Sigmoid colon (tissue), 7 donors: ENCODE data around the gene GAREM1. TPM values are rescaled to one million over a fixed set of nuclear protein-coding genes. Genes with fewer than 3 reads are reported as not detected.
A peak's percentile ranks its signal among the peaks of the same experiment; 100 is the strongest.

Experiments used
- DNase-seq: peaks from one replicate; pipeline ENCODE4 v3.0.0-alpha.2; 2019
- H3K27ac ChIP-seq, 4 donors: fragments of 200-600 bp; sonication (generic); one replicate each; pipeline ENCODE4 v1.5.1; 2016 to 2019; ENCODE audit warnings: mild to moderate bottlenecking in 1 of 4
- H3K27me3 ChIP-seq, 3 donors: fragments of 200-600 bp; sonication (generic); one replicate each; pipeline ENCODE4 v1.5.1; 2019; ENCODE audit warnings: mild to moderate bottlenecking in 1 of 3
- H3K36me3 ChIP-seq, 4 donors: fragments of 200-600 bp; sonication (generic); one replicate each; pipeline ENCODE4 v1.5.1; 2016 to 2019
- H3K4me1 ChIP-seq, 4 donors: fragments of 200-600 bp; sonication (generic); one replicate each; pipeline ENCODE4 v1.5.1; 2017 to 2019
- H3K4me3 ChIP-seq, 4 donors: fragments of 200-600 bp; sonication (generic); one replicate each; pipeline ENCODE4 v1.5.1; 2017 to 2019; ENCODE audit warnings: mild to moderate bottlenecking in 2 of 4, moderate library complexity in 1 of 4
- H3K9me3 ChIP-seq, 4 donors: fragments of 200-600 bp in 3 of 4; sonication (generic) in 3 of 4; one replicate each; pipeline versions ENCODE4 v1.5.1 to v1.6.1; 2013 to 2019
- CTCF ChIP-seq, 4 experiments: fragments of 450-650 bp in 3 of 4; fragments of 200-600 bp in 1 of 4; IDR thresholded peaks; one replicate each; pipeline ENCODE4 v1.5.1; 2016 to 2019; ENCODE audit warnings: antibody characterized with exemption in 4 of 4, mild to moderate bottlenecking in 3 of 4, moderate library complexity in 2 of 4
- EP300 ChIP-seq, 4 donors: sonication (generic); formaldehyde crosslinking; IDR thresholded peaks; one replicate each; pipeline ENCODE4 v1.6.1; 2017; ENCODE audit warnings: antibody characterized with exemption in 4 of 4
- POLR2A ChIP-seq, 2 donors: fragments of 450-650 bp; IDR thresholded peaks; one replicate each; pipeline ENCODE4 v1.6.1; 2016; ENCODE audit warnings: antibody characterized with exemption in 2 of 2, mild to moderate bottlenecking in 2 of 2, moderate library complexity in 2 of 2
- POLR2AphosphoS5 ChIP-seq, 4 donors: sonication (generic); formaldehyde crosslinking; IDR thresholded peaks; one replicate each; pipeline ENCODE4 v1.6.1; 2017; ENCODE audit warnings: antibody characterized with exemption in 4 of 4
- WGBS, 2 donors: extraction: QIAGEN DNeasy Blood & Tissue Kit; methylation state at CpG; one replicate each; pipeline ENCODE4 v1.1.7; 2013; 5-methylcytosine and 5-hydroxymethylcytosine counted together
- intact Hi-C: fragments of 100-400 bp; cut with DNase I; formaldehyde crosslinking; loops from one replicate; pipeline ENCODE4 v1.15.1; 2023
- polyA plus RNA-seq, 3 donors: library from polyadenylated mRNA; stranded (reverse); fragments of 200-250 nt; gene quantifications; one replicate each; pipeline ENCODE4 v1.2.3, GENCODE V29; 2013
- total RNA-seq, 4 donors: library from RNA; depleted of rRNA; stranded (reverse); fragments of >200 nt; gene quantifications; one replicate each; pipeline ENCODE4 v1.1.0, GENCODE V29; 2016
- donor health status: healthy with polysubstance abuse.
- donor health status: Bipolar disorder and iron deficiency.
- donor health status: healthy.

The GAREM1 gene
- total and polyA plus RNA-seq, 7 donors = 4.9 to 11.8 (median 6.6) TPM

GRCh38 chr18:32354518-32354917, 116.2 kb downstream of the GAREM1 start:
- intact Hi-C loops = no loop called here
- H3K4me1 ChIP-seq = peaks cover 0 to 28% (median 23%) of the 10 kb centered on the region in 4 donors
- no peak for TF ChIP-seq POLR2A (IDR thresholded peaks at IDR 0.05)
- no peak for TF ChIP-seq EP300 (IDR thresholded peaks at IDR 0.05)
- no peak for TF ChIP-seq CTCF (IDR thresholded peaks at IDR 0.05)
- no peak for TF ChIP-seq POLR2AphosphoS5 (IDR thresholded peaks at IDR 0.05)
- 96 to 97% methylated on average over 5 of the region's 5 CpGs for WGBS, 2 donors
- H3K4me3 ChIP-seq = no peak overlapping the region
- no peaks in the 10 kb centered on the region for H3K36me3 ChIP-seq
- no peak for DNase-seq
- H3K9me3 ChIP-seq = no peaks in the 10 kb centered on the region
- H3K27me3 ChIP-seq = no peaks in the 10 kb centered on the region
- H3K27ac ChIP-seq = peak overlapping the region in 1 of 4 donors; percentile 23

GRCh38 chr18:32353257-32353656, 117.4 kb downstream of the GAREM1 start:
- Histone ChIP-seq H3K4me1 (peaks cover 0 to 36% (median 29%) of the 10 kb centered on the region in 4 donors), H3K4me3 (no peak overlapping the region), H3K27me3 (no peaks in the 10 kb centered on the region), H3K9me3 (no peaks in the 10 kb centered on the region), H3K27ac (no peak overlapping the region), H3K36me3 (no peaks in the 10 kb centered on the region)
- WGBS, 2 donors = 95 to 97% methylated on average over 1 of the region's 1 CpG
- intact Hi-C loops = no loop called here
- TF ChIP-seq POLR2AphosphoS5 (IDR thresholded peaks at IDR 0.05) (no peak), POLR2A (IDR thresholded peaks at IDR 0.05) (no peak), EP300 (IDR thresholded peaks at IDR 0.05) (no peak), CTCF (IDR thresholded peaks at IDR 0.05) (no peak)
- DNase-seq = no peak

GRCh38 chr18:32351032-32351431, 119.7 kb downstream of the GAREM1 start:
- H3K9me3 ChIP-seq = no peaks in the 10 kb centered on the region
- TF ChIP-seq POLR2AphosphoS5 (IDR thresholded peaks at IDR 0.05) (peak; percentile 15 to 39 (median 26)), CTCF (IDR thresholded peaks at IDR 0.05) (no peak)
- no peaks in the 10 kb centered on the region for H3K36me3 ChIP-seq
- H3K27me3 ChIP-seq = no peaks in the 10 kb centered on the region
- DNase-seq = no peak
- H3K4me1 ChIP-seq = peaks cover 0 to 56% (median 45%) of the 10 kb centered on the region in 4 donors
- H3K4me3 ChIP-seq = no peak overlapping the region
- 67 to 84% methylated on average over 1 of the region's 1 CpG for WGBS, 2 donors
- intact Hi-C loops = no loop called here
- H3K27ac ChIP-seq = peak overlapping the region; percentile 62 to 80 (median 72)

- peak overlapping the region; percentile 62 to 80 (median 72) for H3K27ac ChIP-seq
- DNase-seq = peak; percentile 89
- TF ChIP-seq POLR2A (IDR thresholded peaks at IDR 0.05) (no peak), POLR2AphosphoS5 (IDR thresholded peaks at IDR 0.05) (peak; percentile 42 to 64 (median 62)), EP300 (IDR thresholded peaks at IDR 0.05) (peak in 1 of 4 donors; percentile 38), CTCF (IDR thresholded peaks at IDR 0.05) (no peak)
- no peaks in the 10 kb centered on the region for H3K36me3 ChIP-seq
- H3K4me1 ChIP-seq = peaks cover 0 to 56% (median 45%) of the 10 kb centered on the region in 4 donors
- peak overlapping the region in 3 of 4 donors; percentile 2 to 29 (median 13) for H3K4me3 ChIP-seq
- H3K9me3 ChIP-seq = no peaks in the 10 kb centered on the region
- 40 to 42% methylated on average over 4 of the region's 4 CpGs for WGBS, 2 donors
- no peaks in the 10 kb centered on the region for H3K27me3 ChIP-seq
- intact Hi-C loops = no loop called here
Observed at GRCh38 chr18:32349728-32350395, 120.8 kb downstream of the GAREM1 start.
